COLO829 (cell line): ENCODE data around the gene LEMD3.

Experiments used
- DNase-seq: peaks from one replicate; pipeline ENCODE4 v3.0.0; 2012; ENCODE audit warnings: low spot score

Gene LEMD3

GRCh38 chr12:65208964-65209654, 39.7 kb downstream of the LEMD3 start:
- no peak for DNase-seq

- no peak for DNase-seq
These were observed 40.3 kb downstream of the LEMD3 start for GRCh38 chr12:65209655-65210043.

- DNase-seq = no peak
These were observed 47.7 kb downstream of the LEMD3 start for GRCh38 chr12:65217086-65217485.

GRCh38 chr12:65220761-65221160, 51.4 kb downstream of the LEMD3 start:
- DNase-seq = no peak

- peak; percentile 43 for DNase-seq
These were observed 60.1 kb downstream of the LEMD3 start for GRCh38 chr12:65229441-65229840.

GRCh38 chr12:65232476-65233077, 63.2 kb downstream of the LEMD3 start:
- DNase-seq = peak; percentile 25

- DNase-seq = no peak
These were observed 67.8 kb downstream of the LEMD3 start for GRCh38 chr12:65237153-65237552.

- DNase-seq = no peak
These were observed 69.2 kb downstream of the LEMD3 start for GRCh38 chr12:65238609-65239008.

- DNase-seq = no peak
These were observed 79.6 kb downstream of the LEMD3 start for GRCh38 chr12:65248656-65249633.

- DNase-seq = no peak
These were observed 83.1 kb downstream of the LEMD3 start for GRCh38 chr12:65252515-65252914.

GRCh38 chr12:65257986-65258385, 88.6 kb downstream of the LEMD3 start:
- no peak for DNase-seq

GRCh38 chr12:65259501-65259900, 90.1 kb downstream of the LEMD3 start:
- DNase-seq = no peak

GRCh38 chr12:65263777-65264176, 94.4 kb downstream of the LEMD3 start:
- no peak for DNase-seq

- no peak for DNase-seq
These were observed 97.0 kb downstream of the LEMD3 start for GRCh38 chr12:65266408-65266807.

GRCh38 chr12:65269603-65270002, 100.2 kb downstream of the LEMD3 start:
- no peak for DNase-seq

- no peak for DNase-seq
These were observed 105.4 kb downstream of the LEMD3 start for GRCh38 chr12:65274602-65275272.

GRCh38 chr12:65275627-65276026, 106.2 kb downstream of the LEMD3 start:
- DNase-seq = no peak

GRCh38 chr12:65276916-65277530, 107.6 kb downstream of the LEMD3 start:
- no peak for DNase-seq

GRCh38 chr12:65277994-65278575, 108.7 kb downstream of the LEMD3 start:
- DNase-seq = no peak

- peak; percentile 44 for DNase-seq
These were observed 109.4 kb downstream of the LEMD3 start, which contains the start of gene MSRB3 for GRCh38 chr12:65278576-65279368. Gene MSRB3, plus strand, starts transcription at chr12:65278683. Its CDS starts 29,897 bp downstream, at chr12:65308580.
